ENCODE data around the gene OSBPL8. TPM values are rescaled to one million over a fixed set of nuclear protein-coding genes. Genes with fewer than 3 reads are reported as not detected.
"Not testable (repeated sequence)": the region's sequence is repeated elsewhere in the genome, so short reads cannot be mapped to it uniquely, and the experiment has no call there.

OSBPL8 gene
- total and polyA plus RNA-seq, 2 donors (not counting 1 experiment from before 2014, with no cell fraction given): 89.6 to 240 TPM

- Histone ChIP-seq H3K4me2 (ENCODE audit: extremely low read depth, insufficient read depth, low read length) (no peak overlapping the region), H3K27me3 (ENCODE audit: control insufficient read depth, insufficient read depth, low read length) (no peaks in the 10 kb centered on the region), H3K4me3 (replicated peaks in 1 of 4; ENCODE audit: control extremely low read depth in 1 of 4, insufficient read depth in 1 of 4, low read depth in 3 of 4, low read length in 4 of 4) (no peak overlapping the region), H4K20me1 (ENCODE audit: control insufficient read depth, extremely low read depth, insufficient read depth, low read length) (no peaks in the 10 kb centered on the region), H3K27ac (ENCODE audit: insufficient read depth, low read length) (no peak overlapping the region), H2AFZ (ENCODE audit: low read length) (no peak overlapping the region), H3K4me1 (ENCODE audit: control insufficient read depth, extremely low read depth, insufficient read depth, low read length) (no peaks in the 10 kb centered on the region), H3K36me3 (ENCODE audit: control insufficient read depth, insufficient read depth, low read length) (no peaks in the 10 kb centered on the region), H3K79me2 (ENCODE audit: control insufficient read depth, insufficient read depth, low read length) (no peaks in the 10 kb centered on the region), H3K9ac (ENCODE audit: insufficient read depth, low read length) (no peak overlapping the region), H3K9me3 (ENCODE audit: control insufficient read depth, insufficient read depth, low read depth, low read length) (no peaks in the 10 kb centered on the region)
- TF ChIP-seq EZH2 (IDR thresholded peaks at IDR 0.05; ENCODE audit: low read length, missing control alignments): no peak
- TF ChIP-seq, protein P1, sequence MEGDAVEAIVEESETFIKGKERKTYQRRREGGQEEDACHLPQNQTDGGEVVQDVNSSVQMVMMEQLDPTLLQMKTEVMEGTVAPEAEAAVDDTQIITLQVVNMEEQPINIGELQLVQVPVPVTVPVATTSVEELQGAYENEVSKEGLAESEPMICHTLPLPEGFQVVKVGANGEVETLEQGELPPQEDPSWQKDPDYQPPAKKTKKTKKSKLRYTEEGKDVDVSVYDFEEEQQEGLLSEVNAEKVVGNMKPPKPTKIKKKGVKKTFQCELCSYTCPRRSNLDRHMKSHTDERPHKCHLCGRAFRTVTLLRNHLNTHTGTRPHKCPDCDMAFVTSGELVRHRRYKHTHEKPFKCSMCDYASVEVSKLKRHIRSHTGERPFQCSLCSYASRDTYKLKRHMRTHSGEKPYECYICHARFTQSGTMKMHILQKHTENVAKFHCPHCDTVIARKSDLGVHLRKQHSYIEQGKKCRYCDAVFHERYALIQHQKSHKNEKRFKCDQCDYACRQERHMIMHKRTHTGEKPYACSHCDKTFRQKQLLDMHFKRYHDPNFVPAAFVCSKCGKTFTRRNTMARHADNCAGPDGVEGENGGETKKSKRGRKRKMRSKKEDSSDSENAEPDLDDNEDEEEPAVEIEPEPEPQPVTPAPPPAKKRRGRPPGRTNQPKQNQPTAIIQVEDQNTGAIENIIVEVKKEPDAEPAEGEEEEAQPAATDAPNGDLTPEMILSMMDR (conservative IDR thresholded peaks at IDR 0.05 in 1 of 2, IDR thresholded peaks at IDR 0.05 in 1 of 2; ENCODE audit: low read depth in 1 of 2, low read length in 2 of 2): no peak
- no peak for DNase-seq (ENCODE audit: low read depth in 2 of 2)
These were observed 175.0 kb downstream of the OSBPL8 start for GRCh38 chr12:76384560-76384959.

GRCh38 chr12:76383988-76384387, 175.6 kb downstream of the OSBPL8 start:
- TF ChIP-seq EZH2 (IDR thresholded peaks at IDR 0.05; ENCODE audit: low read length, missing control alignments): no peak
- TF ChIP-seq, protein P1 (conservative IDR thresholded peaks at IDR 0.05 in 1 of 2, IDR thresholded peaks at IDR 0.05 in 1 of 2; ENCODE audit: low read depth in 1 of 2, low read length in 2 of 2): no peak
- Histone ChIP-seq H3K79me2 (ENCODE audit: control insufficient read depth, insufficient read depth, low read length) (no peaks in the 10 kb centered on the region), H4K20me1 (ENCODE audit: control insufficient read depth, extremely low read depth, insufficient read depth, low read length) (no peaks in the 10 kb centered on the region), H3K9me3 (ENCODE audit: control insufficient read depth, insufficient read depth, low read depth, low read length) (no peaks in the 10 kb centered on the region), H3K36me3 (ENCODE audit: control insufficient read depth, insufficient read depth, low read length) (no peaks in the 10 kb centered on the region), H3K4me1 (ENCODE audit: control insufficient read depth, extremely low read depth, insufficient read depth, low read length) (no peaks in the 10 kb centered on the region), H3K9ac (ENCODE audit: insufficient read depth, low read length) (no peak overlapping the region), H3K4me3 (replicated peaks in 1 of 4; ENCODE audit: control extremely low read depth in 1 of 4, insufficient read depth in 1 of 4, low read depth in 3 of 4, low read length in 4 of 4) (no peak overlapping the region), H3K27me3 (ENCODE audit: control insufficient read depth, insufficient read depth, low read length) (no peaks in the 10 kb centered on the region), H3K27ac (ENCODE audit: insufficient read depth, low read length) (no peak overlapping the region), H2AFZ (ENCODE audit: low read length) (no peak overlapping the region), H3K4me2 (ENCODE audit: extremely low read depth, insufficient read depth, low read length) (no peak overlapping the region)
- no peak for DNase-seq (ENCODE audit: low read depth in 2 of 2)

DNA sequence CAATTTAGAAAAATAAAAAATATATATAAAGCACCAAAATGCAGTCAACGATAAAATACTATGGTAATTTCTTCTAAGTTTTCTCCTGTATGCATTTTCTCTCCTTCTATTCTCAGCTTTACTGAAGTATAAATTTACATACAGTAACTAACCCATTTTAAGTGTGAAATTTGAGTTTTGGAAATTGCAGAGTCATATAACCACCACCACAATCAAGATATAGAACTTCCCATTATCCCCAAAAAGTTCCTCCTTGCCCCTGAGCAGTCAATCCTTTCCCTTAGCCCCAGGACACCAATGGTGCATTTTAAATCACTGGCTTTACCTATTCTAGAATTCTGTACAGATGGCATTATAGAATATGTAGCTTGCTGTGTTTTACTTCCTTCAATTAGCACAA, 180.3 kb downstream of the OSBPL8 start:
- no peak for TF ChIP-seq EZH2 (IDR thresholded peaks at IDR 0.05; ENCODE audit: low read length, missing control alignments)
- TF ChIP-seq, protein P1 (conservative IDR thresholded peaks at IDR 0.05 in 1 of 2, IDR thresholded peaks at IDR 0.05 in 1 of 2; ENCODE audit: low read depth in 1 of 2, low read length in 2 of 2): no peak
- no peaks in the 10 kb centered on the region for H3K79me2 ChIP-seq (ENCODE audit: control insufficient read depth, insufficient read depth, low read length)
- no peak overlapping the region for H3K4me3 ChIP-seq (replicated peaks in 1 of 4; ENCODE audit: control extremely low read depth in 1 of 4, insufficient read depth in 1 of 4, low read depth in 3 of 4, low read length in 4 of 4)
- H3K36me3 ChIP-seq (ENCODE audit: control insufficient read depth, insufficient read depth, low read length): no peaks in the 10 kb centered on the region
- no peak overlapping the region for H3K9ac ChIP-seq (ENCODE audit: insufficient read depth, low read length)
- no peak overlapping the region for H3K27ac ChIP-seq (ENCODE audit: insufficient read depth, low read length)
- no peaks in the 10 kb centered on the region for H3K27me3 ChIP-seq (ENCODE audit: control insufficient read depth, insufficient read depth, low read length)
- H4K20me1 ChIP-seq (ENCODE audit: control insufficient read depth, extremely low read depth, insufficient read depth, low read length): no peaks in the 10 kb centered on the region
- H3K4me2 ChIP-seq (ENCODE audit: extremely low read depth, insufficient read depth, low read length): no peak overlapping the region
- H3K4me1 ChIP-seq (ENCODE audit: control insufficient read depth, extremely low read depth, insufficient read depth, low read length): no peaks in the 10 kb centered on the region
- DNase-seq (ENCODE audit: low read depth in 2 of 2): no peak
- H2AFZ ChIP-seq (ENCODE audit: low read length): no peak overlapping the region
- H3K9me3 ChIP-seq (ENCODE audit: control insufficient read depth, insufficient read depth, low read depth, low read length): no peaks in the 10 kb centered on the region

- DNase-seq (ENCODE audit: low read depth in 2 of 2); H4K20me1 ChIP-seq (ENCODE audit: control insufficient read depth, extremely low read depth, insufficient read depth, low read length); H3K27me3 ChIP-seq (ENCODE audit: control insufficient read depth, insufficient read depth, low read length); H2AFZ ChIP-seq (ENCODE audit: low read length); H3K36me3 ChIP-seq (ENCODE audit: control insufficient read depth, insufficient read depth, low read length); H3K4me2 ChIP-seq (ENCODE audit: extremely low read depth, insufficient read depth, low read length); H3K4me1 ChIP-seq (ENCODE audit: control insufficient read depth, extremely low read depth, insufficient read depth, low read length); H3K79me2 ChIP-seq (ENCODE audit: control insufficient read depth, insufficient read depth, low read length); H3K27ac ChIP-seq (ENCODE audit: insufficient read depth, low read length); H3K9ac ChIP-seq (ENCODE audit: insufficient read depth, low read length); H3K9me3 ChIP-seq (ENCODE audit: control insufficient read depth, insufficient read depth, low read depth, low read length); H3K4me3 ChIP-seq (replicated peaks in 1 of 4; ENCODE audit: control extremely low read depth in 1 of 4, insufficient read depth in 1 of 4, low read depth in 3 of 4, low read length in 4 of 4): not testable (repeated sequence)
These were observed 182.7 kb downstream of the OSBPL8 start for GRCh38 chr12:76376876-76377275.
